Fibroblast of lung (primary cell): ENCODE data around the gene COL1A1. TPM values are rescaled to one million over a fixed set of nuclear protein-coding genes. Genes with fewer than 3 reads are reported as not detected.

ENCODE experiments used
- DNase-seq, 2 donors: peaks; one replicate each; pipeline versions ENCODE4 v3.0.0 to v3.0.0-alpha.2; 2010; ENCODE audit warnings: low read depth in 2 of 2
- H2AFZ ChIP-seq: 2 replicates; pipeline ENCODE4 v1.5.1; 2012; ENCODE audit warnings: low read length, control low read depth, inconsistent platforms
- H3K27ac ChIP-seq: 2 replicates; pipeline ENCODE4 v1.5.1; 2011; ENCODE audit warnings: low read length, control low read depth; ENCODE audit not compliant: insufficient read depth
- H3K27me3 ChIP-seq: 2 replicates; pipeline ENCODE4 v1.5.1; 2011; ENCODE audit warnings: mild to moderate bottlenecking, low read length; ENCODE audit not compliant: control insufficient read depth, insufficient read depth
- H3K36me3 ChIP-seq: 2 replicates; pipeline ENCODE4 v1.5.1; 2011; ENCODE audit warnings: low read length; ENCODE audit not compliant: control insufficient read depth, insufficient read depth
- H3K4me1 ChIP-seq: 2 replicates; pipeline ENCODE4 v1.5.1; 2011; ENCODE audit warnings: low read length; ENCODE audit not compliant: control insufficient read depth, insufficient read depth; ENCODE audit errors: extremely low read depth
- H3K4me2 ChIP-seq: 2 replicates; pipeline ENCODE4 v1.5.1; 2011; ENCODE audit warnings: low read length, control low read depth; ENCODE audit not compliant: insufficient read depth; ENCODE audit errors: extremely low read depth
- H3K4me3 ChIP-seq, 4 experiments: fragments of 200-600 bp in 1 of 4; sonication (generic) in 1 of 4; replicated peaks in 1 of 4; 2 replicates each; pipeline ENCODE4 v1.5.1; 2011 to 2016; ENCODE audit warnings: low read length in 4 of 4, low read depth in 3 of 4, mild to moderate bottlenecking in 3 of 4, control low read depth in 2 of 4, inconsistent platforms in 1 of 4, mixed read lengths in 1 of 4; ENCODE audit not compliant: insufficient read depth in 1 of 4; ENCODE audit errors: control extremely low read depth in 1 of 4
- H3K79me2 ChIP-seq: 2 replicates; pipeline ENCODE4 v1.5.1; 2012; ENCODE audit warnings: mild to moderate bottlenecking, low read length, inconsistent platforms; ENCODE audit not compliant: control insufficient read depth, insufficient read depth
- H3K9ac ChIP-seq: 2 replicates; pipeline ENCODE4 v1.5.1; 2011; ENCODE audit warnings: mild to moderate bottlenecking, low read length, control low read depth; ENCODE audit not compliant: insufficient read depth
- H3K9me3 ChIP-seq: 2 replicates; pipeline ENCODE4 v1.5.1; 2012; ENCODE audit warnings: low read depth, low read length; ENCODE audit not compliant: control insufficient read depth, insufficient read depth
- H4K20me1 ChIP-seq: 2 replicates; pipeline ENCODE4 v1.5.1; 2011; ENCODE audit warnings: low read length; ENCODE audit not compliant: control insufficient read depth, insufficient read depth; ENCODE audit errors: extremely low read depth
- CTCF ChIP-seq, 2 donors: IDR thresholded peaks in 1 of 2; conservative IDR thresholded peaks in 1 of 2; 1 replicate in 1 of 2; 2 replicates in 1 of 2; pipeline ENCODE4 v1.5.1; 2011 to 2012; ENCODE audit warnings: low read length in 2 of 2, control low read depth in 1 of 2, inconsistent platforms in 1 of 2, low read depth in 1 of 2, mild to moderate bottlenecking in 1 of 2
- EZH2 ChIP-seq: IDR thresholded peaks from 2 replicates; pipeline ENCODE4 v1.5.1; 2012; ENCODE audit warnings: low read length, control low read depth, mild to moderate bottlenecking; ENCODE audit errors: missing control alignments
- polyA plus RNA-seq, 2 donors: library from polyadenylated mRNA; depleted of rRNA in 1 of 2; stranded (reverse) in 1 of 2; unstranded in 1 of 2; fragments of >200 nt; gene quantifications; 2 replicates each; pipeline ENCODE4 v1.2.1, GENCODE V29; 2011 to 2012; ENCODE audit warnings: missing spikeins in 1 of 2
- total RNA-seq: library from RNA; depleted of rRNA; stranded (reverse); fragments of >200 nt; gene quantifications from 2 replicates; pipeline ENCODE4 v1.2.1, GENCODE V29; 2014

Gene COL1A1
- total and polyA plus RNA-seq, 2 donors (not counting 1 experiment from before 2014, with no cell fraction given): 541 to 584 TPM

DNA sequence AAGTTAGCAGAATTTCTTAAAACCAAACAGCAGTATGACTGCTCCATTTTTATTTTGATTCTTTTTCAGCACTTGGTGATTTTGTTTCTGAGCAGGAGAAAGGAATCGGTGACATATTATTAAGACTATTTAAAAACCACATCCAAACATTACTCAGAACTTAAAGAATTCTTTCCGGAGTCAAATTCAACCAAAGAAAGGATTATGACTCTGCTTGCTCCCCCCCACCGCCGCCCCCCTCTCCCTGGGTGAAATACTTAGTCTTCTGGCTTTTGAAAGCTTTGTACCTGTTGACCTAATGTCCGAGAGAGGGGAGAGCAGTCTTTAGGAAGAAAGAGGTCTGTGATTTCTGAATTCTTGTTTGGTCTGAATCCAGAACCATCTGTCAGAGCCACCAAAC, 17.9 kb upstream of the COL1A1 start:
- no peaks in the 10 kb centered on the region for H4K20me1 ChIP-seq
- peak overlapping the region; percentile 81 for H3K4me2 ChIP-seq
- peak overlapping the region; percentile 52 for H3K9ac ChIP-seq
- H3K79me2 ChIP-seq: no peaks in the 10 kb centered on the region
- no peaks in the 10 kb centered on the region for H3K9me3 ChIP-seq
- no peak overlapping the region for H2AFZ ChIP-seq
- peak; percentile 89 to 94 for DNase-seq
- peak overlapping the region; percentile 17 to 39 (median 30) for H3K4me3 ChIP-seq
- H3K4me1 ChIP-seq: peaks cover 41% of the 10 kb centered on the region
- peak overlapping the region; percentile 78 for H3K27ac ChIP-seq
- H3K36me3 ChIP-seq: no peaks in the 10 kb centered on the region
- no peaks in the 10 kb centered on the region for H3K27me3 ChIP-seq
- TF ChIP-seq CTCF (conservative IDR thresholded peaks at IDR 0.05 in 1 of 2, IDR thresholded peaks at IDR 0.05 in 1 of 2; ENCODE audit: low read depth in 1 of 2, low read length in 2 of 2) (no peak), EZH2 (no peak)

DNA sequence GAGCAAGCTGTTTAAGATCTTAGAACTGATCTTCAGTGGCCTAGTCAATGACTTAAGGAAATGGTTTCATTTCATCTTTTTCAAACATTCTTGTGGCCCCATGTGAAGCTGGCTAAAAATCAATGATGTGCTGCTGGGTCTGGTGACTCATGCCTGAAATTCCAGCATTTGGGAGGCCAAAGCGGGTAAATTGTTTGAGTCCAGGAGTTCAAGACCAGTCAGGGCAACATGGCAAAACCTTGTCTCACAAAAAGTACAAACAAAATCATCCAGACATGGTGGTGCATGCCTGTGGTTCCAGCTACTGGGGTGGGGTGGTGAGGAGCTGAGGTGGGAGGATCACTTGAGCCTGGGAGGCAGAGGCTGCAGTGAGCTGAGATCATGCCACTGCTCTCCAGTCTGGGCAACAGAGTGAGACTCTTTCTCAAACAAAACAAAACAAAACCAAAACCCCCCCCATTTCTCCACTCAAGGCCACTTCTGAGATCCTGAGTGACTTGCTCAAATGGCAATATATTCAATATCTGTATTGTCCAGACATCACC, 17.4 kb upstream of the COL1A1 start:
- Histone ChIP-seq H3K79me2 (no peaks in the 10 kb centered on the region), H3K4me1 (peaks cover 42% of the 10 kb centered on the region), H3K27ac (peak overlapping the region; percentile 78), H3K9me3 (no peaks in the 10 kb centered on the region), H3K4me2 (peak overlapping the region; percentile 75), H3K9ac (no peak overlapping the region), H2AFZ (no peak overlapping the region), H4K20me1 (no peaks in the 10 kb centered on the region), H3K36me3 (no peaks in the 10 kb centered on the region), H3K27me3 (no peaks in the 10 kb centered on the region), H3K4me3 (peak overlapping the region in 2 of 4 experiments; percentile 9 to 31)
- peak; percentile 97 to 98 for DNase-seq
- no peak for TF ChIP-seq EZH2
- no peak for TF ChIP-seq CTCF (conservative IDR thresholded peaks at IDR 0.05 in 1 of 2, IDR thresholded peaks at IDR 0.05 in 1 of 2; ENCODE audit: low read depth in 1 of 2, low read length in 2 of 2)

GRCh38 chr17:50218071-50218759, 16.8 kb upstream of the COL1A1 start:
- DNase-seq: peak in 1 of 2 donors; percentile 86
- Histone ChIP-seq H3K27ac (peak overlapping the region; percentile 78), H3K79me2 (no peaks in the 10 kb centered on the region), H3K36me3 (no peaks in the 10 kb centered on the region), H3K9me3 (no peaks in the 10 kb centered on the region), H3K4me2 (peak overlapping the region; percentile 75), H3K4me1 (peaks cover 42% of the 10 kb centered on the region), H4K20me1 (no peaks in the 10 kb centered on the region), H3K27me3 (no peaks in the 10 kb centered on the region), H3K4me3 (peak overlapping the region in 2 of 4 experiments; percentile 2 to 9), H2AFZ (no peak overlapping the region), H3K9ac (peak overlapping the region; percentile 45)
- TF ChIP-seq CTCF (conservative IDR thresholded peaks at IDR 0.05 in 1 of 2, IDR thresholded peaks at IDR 0.05 in 1 of 2; ENCODE audit: low read depth in 1 of 2, low read length in 2 of 2): no peak
- TF ChIP-seq EZH2: no peak
